NCI-H2081 (cell line): ENCODE measurements around the gene PEPD.

ENCODE experiments used
- DNase-seq, 2 experiments: peaks; one replicate each; lab custom pipeline; 2025; lab: John Stamatoyannopoulos, UW

Gene PEPD

DNA sequence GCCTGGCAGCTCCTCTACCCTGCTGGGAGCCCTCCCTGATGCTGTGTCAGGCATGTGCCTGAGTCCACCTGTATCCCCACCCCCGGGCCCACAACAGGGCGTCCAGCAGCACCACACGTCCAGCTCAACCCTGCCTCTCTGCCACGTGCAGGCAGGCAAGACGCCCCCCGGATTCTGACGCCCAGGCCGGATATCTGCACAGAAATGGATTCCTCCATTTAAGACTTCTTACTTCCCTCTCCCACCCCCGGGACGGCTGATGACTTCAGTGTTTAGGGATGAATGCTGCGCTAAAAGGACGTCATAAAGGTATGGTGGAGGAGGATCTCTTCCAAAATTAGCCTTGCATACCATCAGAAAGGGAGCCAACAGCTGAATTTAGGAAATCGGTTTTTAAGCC lies 10.2 kb downstream of the PEPD start:
- DNase-seq = no peak

GRCh38 chr19:33510462-33511194 lies 11.0 kb downstream of the PEPD start:
- DNase-seq = no peak

GRCh38 chr19:33509774-33510173 lies 11.8 kb downstream of the PEPD start:
- DNase-seq = no peak

- DNase-seq = no peak
These were observed 12.5 kb downstream of the PEPD start for GRCh38 chr19:33508941-33509614.

- DNase-seq = no peak
These were observed 13.2 kb downstream of the PEPD start for GRCh38 chr19:33508431-33508830.

DNA sequence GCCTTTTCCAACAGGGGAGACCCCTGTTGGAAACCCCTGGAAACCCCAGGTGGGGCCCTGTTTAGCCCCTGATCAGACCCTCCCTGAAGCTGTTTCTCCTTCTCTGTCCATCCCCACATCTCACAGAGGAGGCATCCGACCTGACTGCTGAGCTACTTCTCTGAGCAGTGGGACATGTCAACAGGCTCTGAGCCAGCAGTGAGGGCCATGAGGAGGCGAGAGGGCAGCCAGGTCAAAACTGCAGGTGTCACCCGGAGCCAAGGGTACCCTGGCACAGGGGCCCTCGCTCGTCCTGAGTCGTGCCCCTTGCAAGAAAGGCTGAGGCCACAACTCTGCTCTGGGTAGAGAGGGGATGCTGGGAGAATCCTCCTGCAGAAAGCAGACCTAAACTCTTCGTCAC lies 13.6 kb downstream of the PEPD start:
- DNase-seq = no peak

DNA sequence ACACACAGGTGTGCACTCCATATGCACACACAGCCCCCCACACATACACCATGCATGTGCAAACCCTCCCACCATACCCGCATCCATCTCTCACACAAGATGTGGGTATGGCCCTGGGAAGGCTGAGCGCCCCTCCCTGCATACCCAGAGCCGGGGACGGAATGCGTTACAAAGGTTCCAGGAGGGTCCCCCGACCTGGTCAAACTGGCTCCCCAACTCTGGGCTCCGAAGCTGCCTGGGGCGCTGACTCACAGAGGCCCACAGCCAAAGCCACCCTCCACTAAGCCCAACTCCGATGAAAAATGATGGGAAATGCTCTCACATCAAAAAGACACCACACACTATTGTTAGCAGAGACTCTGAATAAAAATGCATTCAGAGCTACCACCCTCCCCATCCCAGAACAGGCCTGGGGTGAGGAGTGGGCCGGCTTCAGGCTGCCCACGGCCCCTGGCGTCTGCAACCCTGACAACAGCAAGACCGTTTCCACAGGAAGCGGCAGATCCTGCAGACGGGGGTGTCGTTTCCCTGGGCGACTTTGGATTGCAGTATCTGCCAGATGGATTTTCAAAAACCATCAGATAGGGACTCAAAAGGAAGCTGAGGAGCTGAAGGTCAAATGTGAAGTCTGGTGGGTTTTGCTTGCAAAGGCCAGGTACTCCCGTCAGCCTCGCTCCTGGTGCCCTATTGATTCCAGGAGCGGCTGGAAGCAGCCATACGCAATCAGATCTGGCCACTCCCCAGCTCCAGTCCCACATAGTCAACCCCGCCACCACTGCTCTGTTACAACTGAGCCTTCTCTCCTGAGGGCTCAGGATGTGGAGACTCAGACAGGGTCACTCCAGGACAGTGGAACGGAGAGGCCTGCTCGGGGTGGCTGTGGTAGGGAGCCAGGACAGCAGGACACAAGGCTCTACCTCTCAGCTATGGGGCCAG lies 14.3 kb downstream of the PEPD start:
- DNase-seq = no peak

DNA sequence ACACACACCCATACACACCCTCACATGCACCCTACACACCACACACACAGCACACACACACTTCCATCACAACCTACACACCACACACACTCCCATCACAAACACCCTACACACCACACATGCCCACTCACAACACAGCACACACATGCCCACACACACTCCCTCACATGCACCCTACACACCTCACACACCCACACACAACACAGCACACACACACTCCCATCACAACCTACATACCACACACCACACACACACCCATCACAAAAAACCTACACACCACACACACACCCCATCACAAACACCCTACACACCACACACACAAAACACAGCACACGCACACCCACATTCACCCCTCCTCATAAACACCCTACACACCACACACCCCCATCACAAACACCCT lies 15.1 kb downstream of the PEPD start:
- DNase-seq = no peak

DNA sequence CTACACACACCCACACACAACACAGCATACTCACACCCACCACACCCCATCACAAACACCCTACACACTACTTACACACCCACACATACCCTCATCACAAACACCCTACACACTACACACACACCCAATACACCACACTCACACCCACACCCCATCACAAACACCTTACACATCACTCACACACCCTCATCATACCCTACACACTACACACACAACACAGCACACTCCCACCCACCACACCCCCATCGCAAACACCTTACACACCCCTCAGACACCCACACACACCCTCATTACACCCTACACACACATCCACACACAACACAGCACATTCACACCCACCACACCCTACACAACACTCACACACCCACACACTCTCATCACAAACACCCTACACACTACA lies 15.8 kb downstream of the PEPD start:
- DNase-seq = no peak

DNA sequence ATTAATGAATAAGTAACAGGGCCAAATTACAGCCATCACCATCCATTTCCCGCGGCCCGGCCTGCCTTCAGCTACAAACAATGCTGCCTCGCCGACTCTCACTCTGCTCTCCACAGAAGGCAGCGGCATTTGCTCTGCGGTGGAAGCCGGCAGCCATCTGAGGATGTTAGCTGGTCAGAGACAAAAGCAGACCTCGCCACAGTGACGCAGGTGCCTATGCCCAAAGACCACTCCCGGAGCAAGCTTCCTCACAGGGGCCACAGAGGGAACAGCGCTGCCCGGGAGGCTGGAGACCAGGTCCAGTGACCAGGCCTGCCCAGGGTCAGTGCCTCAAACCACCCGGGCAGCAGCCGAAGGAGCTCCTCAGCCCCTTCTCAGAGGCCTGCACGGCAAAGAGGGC lies 16.4 kb downstream of the PEPD start:
- no peak for DNase-seq

- DNase-seq = no peak
These were observed 17.5 kb downstream of the PEPD start for GRCh38 chr19:33504058-33504444.

DNA sequence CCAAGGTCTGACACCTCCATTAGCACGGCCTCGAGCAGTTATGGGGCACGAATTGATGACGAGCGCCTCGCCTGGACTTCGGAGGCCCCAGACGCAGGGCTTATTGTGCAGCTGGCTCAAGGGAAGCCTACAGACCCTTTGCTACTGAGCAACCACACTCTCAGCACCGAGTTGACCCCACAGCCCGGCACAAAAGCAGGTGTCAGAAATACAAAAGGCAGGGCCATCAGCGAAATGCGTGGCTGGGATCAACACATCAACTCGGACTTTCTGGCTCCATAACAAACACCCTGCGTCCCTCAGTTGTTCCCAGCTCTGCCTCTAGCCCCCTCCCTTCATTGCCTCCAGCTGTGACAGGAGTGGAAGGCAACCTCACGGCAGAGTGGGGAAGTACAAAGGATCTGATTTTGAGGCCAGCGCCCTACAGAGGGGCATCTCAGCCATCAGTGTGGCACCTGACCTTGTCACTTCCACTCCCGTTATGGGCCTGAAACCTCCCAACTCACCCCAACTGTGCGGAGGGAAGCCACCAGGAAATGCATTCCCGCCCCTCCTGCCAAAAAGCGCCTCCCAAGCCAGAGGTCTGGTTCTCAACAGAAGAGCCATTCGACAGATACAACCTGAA lies 18.0 kb downstream of the PEPD start:
- DNase-seq = no peak

DNA sequence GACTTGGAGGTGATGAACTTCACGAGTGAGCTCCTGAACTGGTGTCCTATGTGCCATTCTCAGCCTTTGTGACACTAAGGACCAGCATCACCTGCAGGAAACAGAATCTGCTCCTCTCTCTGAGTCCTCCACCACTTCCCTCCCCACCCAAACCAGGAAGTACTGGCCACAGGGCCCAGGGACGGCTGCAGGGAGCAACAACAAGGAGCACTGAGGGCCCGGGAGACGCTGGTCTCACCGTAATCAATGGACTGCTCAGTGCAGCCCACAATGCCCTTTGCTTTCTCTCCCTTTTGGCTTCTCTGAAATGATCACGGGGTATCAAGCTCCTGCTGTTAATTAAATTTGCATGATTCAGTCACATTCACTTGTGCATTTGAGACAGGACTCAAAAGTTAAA lies 18.6 kb downstream of the PEPD start:
- no peak for DNase-seq

DNA sequence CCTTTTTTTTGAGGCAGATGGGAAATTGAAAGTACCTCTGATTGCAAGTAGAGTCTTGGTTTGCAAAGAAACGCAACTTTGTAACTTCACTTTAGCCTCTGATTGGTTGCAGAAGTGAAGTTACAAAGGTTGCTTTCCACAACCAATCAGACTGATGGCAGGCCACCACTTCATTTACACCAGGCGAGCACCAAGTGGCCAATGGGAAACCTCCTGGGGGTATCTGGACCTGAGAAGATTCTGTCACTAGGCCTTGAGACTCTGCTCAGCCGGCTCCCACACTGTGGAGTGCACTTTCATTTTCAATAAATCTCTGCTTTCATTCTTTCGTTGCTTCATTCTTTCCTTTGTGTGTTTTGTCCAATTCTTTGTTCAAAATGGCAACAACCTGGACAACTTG lies 19.1 kb downstream of the PEPD start:
- DNase-seq = no peak

DNA sequence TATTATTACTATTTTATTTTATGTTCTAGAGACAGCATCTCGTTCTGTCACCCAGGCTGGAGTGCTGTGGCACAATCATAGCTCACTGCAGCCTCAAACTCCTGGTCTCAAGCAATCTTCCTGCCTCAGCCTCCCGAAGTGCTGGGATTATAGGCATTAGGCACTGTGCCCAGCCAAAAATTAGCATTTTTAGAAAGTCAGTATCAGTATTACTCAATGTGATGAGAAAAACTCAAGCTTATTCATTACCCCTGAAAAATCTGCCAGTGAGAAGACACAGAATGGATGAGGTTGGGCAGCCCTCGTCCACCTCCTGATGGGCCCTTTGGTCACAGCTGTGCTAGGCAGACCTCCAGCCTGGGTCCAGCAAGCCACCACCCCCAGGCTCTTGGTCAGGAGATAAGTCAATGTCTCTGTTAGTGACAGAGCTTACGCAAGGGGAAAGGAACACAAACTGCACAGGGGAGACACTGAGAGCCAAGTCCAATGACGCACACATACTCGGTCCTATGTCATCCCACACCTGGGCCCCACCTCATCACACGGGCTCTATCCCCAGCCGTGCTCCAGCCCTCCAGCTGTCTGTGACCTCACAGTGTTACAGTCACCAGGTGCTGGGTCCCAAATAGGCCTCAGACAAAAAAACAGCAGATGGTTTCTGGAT lies 19.8 kb downstream of the PEPD start:
- no peak for DNase-seq

GRCh38 chr19:33500991-33501390 lies 20.6 kb downstream of the PEPD start:
- no peak for DNase-seq

- DNase-seq = no peak
These were observed 21.0 kb downstream of the PEPD start for GRCh38 chr19:33500586-33500985.

- DNase-seq = no peak
These were observed 21.7 kb downstream of the PEPD start for GRCh38 chr19:33499671-33500506.

GRCh38 chr19:33499248-33499647 lies 22.3 kb downstream of the PEPD start:
- no peak for DNase-seq

GRCh38 chr19:33498391-33499000 lies 23.1 kb downstream of the PEPD start:
- no peak for DNase-seq
